ENCODE data around the gene GABBR2. TPM values are rescaled to one million over a fixed set of nuclear protein-coding genes. Genes with fewer than 3 reads are reported as not detected.

The GABBR2 gene
- polyA plus RNA-seq, 1 donor (not counting 4 experiments of a cell fraction or from before 2014, with no cell fraction given): 0.01 TPM

DNA sequence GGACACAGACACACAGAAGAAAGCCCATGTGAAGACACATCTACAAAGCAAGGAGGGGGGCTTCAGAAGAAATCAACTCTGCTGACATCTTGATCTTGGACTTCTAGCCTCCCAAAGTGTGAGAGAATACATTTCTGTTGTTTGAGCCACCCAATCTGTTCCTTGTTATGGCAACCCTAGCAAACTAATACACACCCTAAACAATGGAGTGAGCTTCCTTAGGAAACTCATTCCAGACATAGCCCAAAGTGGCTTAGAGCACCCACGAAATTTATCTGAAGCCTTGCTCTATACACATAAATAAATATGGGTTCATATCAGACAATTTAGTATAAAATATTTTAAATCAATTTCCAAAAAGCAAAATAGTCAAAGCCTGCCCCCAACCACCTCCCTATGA is 445.7 kb downstream of the GABBR2 start:
- no peak for DNase-seq (ENCODE audit: low read depth, low spot score)
- Histone ChIP-seq H3K27me3 (ENCODE audit: control insufficient read depth, extremely low read depth, insufficient read depth, low read length) (no peaks in the 10 kb centered on the region), H3K27ac (ENCODE audit: control insufficient read depth, insufficient read depth, low read length) (no peak overlapping the region), H3K9ac (ENCODE audit: control insufficient read depth, extremely low read depth, insufficient read depth, low read length) (no peak overlapping the region), H3K4me3 (ENCODE audit: control insufficient read depth in 2 of 3, extremely low read depth in 1 of 3, insufficient read depth in 2 of 3, low read depth in 1 of 3, low read length in 3 of 3) (no peak overlapping the region), H3K9me3 (ENCODE audit: control insufficient read depth, low read depth, low read length) (no peaks in the 10 kb centered on the region), H3K4me2 (ENCODE audit: control insufficient read depth, extremely low read depth, insufficient read depth, low read depth, low read length) (no peak overlapping the region), H4K20me1 (ENCODE audit: control insufficient read depth, extremely low read depth, insufficient read depth, low read length) (no peaks in the 10 kb centered on the region), H2AFZ (ENCODE audit: control insufficient read depth, low read length) (no peak overlapping the region), H3K79me2 (ENCODE audit: control insufficient read depth, insufficient read depth, low read length) (no peaks in the 10 kb centered on the region), H3K36me3 (ENCODE audit: control insufficient read depth in 2 of 2, extremely low read depth in 1 of 2, insufficient read depth in 2 of 2, low read length in 2 of 2) (no peaks in the 10 kb centered on the region), H3K9me1 (ENCODE audit: control insufficient read depth, extremely low read depth, insufficient read depth, low read length) (no peaks in the 10 kb centered on the region), H3K4me1 (ENCODE audit: control insufficient read depth, extremely low read depth, insufficient read depth, low read length) (no peaks in the 10 kb centered on the region)
- no peak for FAIRE-seq
- no peak for TF ChIP-seq EZH2 (IDR thresholded peaks at IDR 0.05; ENCODE audit: low read length)
- TF ChIP-seq, protein P1, sequence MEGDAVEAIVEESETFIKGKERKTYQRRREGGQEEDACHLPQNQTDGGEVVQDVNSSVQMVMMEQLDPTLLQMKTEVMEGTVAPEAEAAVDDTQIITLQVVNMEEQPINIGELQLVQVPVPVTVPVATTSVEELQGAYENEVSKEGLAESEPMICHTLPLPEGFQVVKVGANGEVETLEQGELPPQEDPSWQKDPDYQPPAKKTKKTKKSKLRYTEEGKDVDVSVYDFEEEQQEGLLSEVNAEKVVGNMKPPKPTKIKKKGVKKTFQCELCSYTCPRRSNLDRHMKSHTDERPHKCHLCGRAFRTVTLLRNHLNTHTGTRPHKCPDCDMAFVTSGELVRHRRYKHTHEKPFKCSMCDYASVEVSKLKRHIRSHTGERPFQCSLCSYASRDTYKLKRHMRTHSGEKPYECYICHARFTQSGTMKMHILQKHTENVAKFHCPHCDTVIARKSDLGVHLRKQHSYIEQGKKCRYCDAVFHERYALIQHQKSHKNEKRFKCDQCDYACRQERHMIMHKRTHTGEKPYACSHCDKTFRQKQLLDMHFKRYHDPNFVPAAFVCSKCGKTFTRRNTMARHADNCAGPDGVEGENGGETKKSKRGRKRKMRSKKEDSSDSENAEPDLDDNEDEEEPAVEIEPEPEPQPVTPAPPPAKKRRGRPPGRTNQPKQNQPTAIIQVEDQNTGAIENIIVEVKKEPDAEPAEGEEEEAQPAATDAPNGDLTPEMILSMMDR (optimal IDR thresholded peaks at IDR 0.05 in 1 of 3, IDR thresholded peaks at IDR 0.05 in 1 of 3, conservative IDR thresholded peaks at IDR 0.05 in 1 of 3; ENCODE audit: extremely low read depth in 1 of 3, insufficient read depth in 2 of 3, low read length in 3 of 3): no peak
- dilution Hi-C loops (cut with MboI; ENCODE audit: extremely low pct_ligation_motif_present, low sequenced_read_pairs): no loop called here

DNA sequence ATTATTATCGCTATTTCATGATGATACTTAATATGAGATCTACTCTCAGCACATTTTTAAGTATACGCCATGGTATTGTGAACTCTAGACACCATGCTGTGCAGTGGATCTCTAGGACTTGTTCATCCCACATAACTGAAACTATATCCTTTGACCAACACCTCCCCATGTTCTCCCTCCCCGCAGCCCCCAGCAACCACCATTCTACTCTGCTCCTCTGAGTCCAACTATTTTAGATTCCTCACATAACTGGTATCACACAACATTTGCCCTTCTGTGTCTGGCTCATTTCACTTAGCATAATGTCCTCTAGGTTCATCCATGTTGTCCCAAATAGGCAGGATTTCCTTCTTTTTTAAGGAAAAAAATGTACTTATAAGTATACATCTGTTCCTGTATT is 446.7 kb downstream of the GABBR2 start:
- Histone ChIP-seq H2AFZ (ENCODE audit: control insufficient read depth, low read length) (no peak overlapping the region), H3K4me3 (ENCODE audit: control insufficient read depth in 2 of 3, extremely low read depth in 1 of 3, insufficient read depth in 2 of 3, low read depth in 1 of 3, low read length in 3 of 3) (no peak overlapping the region), H3K9ac (ENCODE audit: control insufficient read depth, extremely low read depth, insufficient read depth, low read length) (no peak overlapping the region), H3K4me2 (ENCODE audit: control insufficient read depth, extremely low read depth, insufficient read depth, low read depth, low read length) (no peak overlapping the region), H3K4me1 (ENCODE audit: control insufficient read depth, extremely low read depth, insufficient read depth, low read length) (peaks cover 1% of the 10 kb centered on the region), H3K27me3 (ENCODE audit: control insufficient read depth, extremely low read depth, insufficient read depth, low read length) (no peaks in the 10 kb centered on the region), H3K27ac (ENCODE audit: control insufficient read depth, insufficient read depth, low read length) (no peak overlapping the region), H4K20me1 (ENCODE audit: control insufficient read depth, extremely low read depth, insufficient read depth, low read length) (no peaks in the 10 kb centered on the region), H3K36me3 (ENCODE audit: control insufficient read depth in 2 of 2, extremely low read depth in 1 of 2, insufficient read depth in 2 of 2, low read length in 2 of 2) (no peaks in the 10 kb centered on the region), H3K79me2 (ENCODE audit: control insufficient read depth, insufficient read depth, low read length) (no peaks in the 10 kb centered on the region), H3K9me1 (ENCODE audit: control insufficient read depth, extremely low read depth, insufficient read depth, low read length) (no peaks in the 10 kb centered on the region), H3K9me3 (ENCODE audit: control insufficient read depth, low read depth, low read length) (no peaks in the 10 kb centered on the region)
- dilution Hi-C loops (cut with MboI; ENCODE audit: extremely low pct_ligation_motif_present, low sequenced_read_pairs): no loop called here
- TF ChIP-seq EZH2 (IDR thresholded peaks at IDR 0.05; ENCODE audit: low read length): no peak
- TF ChIP-seq, protein P1 (optimal IDR thresholded peaks at IDR 0.05 in 1 of 3, IDR thresholded peaks at IDR 0.05 in 1 of 3, conservative IDR thresholded peaks at IDR 0.05 in 1 of 3; ENCODE audit: extremely low read depth in 1 of 3, insufficient read depth in 2 of 3, low read length in 3 of 3): no peak
- DNase-seq (ENCODE audit: low read depth, low spot score) (no peak), FAIRE-seq (no peak)
